HG03575 (cell line): ENCODE measurements around the gene GMEB1.
"Not testable (repeated sequence)": the region's sequence is repeated elsewhere in the genome, so short reads cannot be mapped to it uniquely, and the experiment has no call there.

Source experiments
- ATAC-seq: cut with Tn5 transposase; IDR thresholded peaks from one replicate; pipeline ENCODE4 v1.9.1; 2021; ENCODE audit not compliant: unreplicated experiment, insufficient number of reproducible peaks, low FRiP score; ENCODE audit errors: extremely low read depth

The GMEB1 gene

DNA sequence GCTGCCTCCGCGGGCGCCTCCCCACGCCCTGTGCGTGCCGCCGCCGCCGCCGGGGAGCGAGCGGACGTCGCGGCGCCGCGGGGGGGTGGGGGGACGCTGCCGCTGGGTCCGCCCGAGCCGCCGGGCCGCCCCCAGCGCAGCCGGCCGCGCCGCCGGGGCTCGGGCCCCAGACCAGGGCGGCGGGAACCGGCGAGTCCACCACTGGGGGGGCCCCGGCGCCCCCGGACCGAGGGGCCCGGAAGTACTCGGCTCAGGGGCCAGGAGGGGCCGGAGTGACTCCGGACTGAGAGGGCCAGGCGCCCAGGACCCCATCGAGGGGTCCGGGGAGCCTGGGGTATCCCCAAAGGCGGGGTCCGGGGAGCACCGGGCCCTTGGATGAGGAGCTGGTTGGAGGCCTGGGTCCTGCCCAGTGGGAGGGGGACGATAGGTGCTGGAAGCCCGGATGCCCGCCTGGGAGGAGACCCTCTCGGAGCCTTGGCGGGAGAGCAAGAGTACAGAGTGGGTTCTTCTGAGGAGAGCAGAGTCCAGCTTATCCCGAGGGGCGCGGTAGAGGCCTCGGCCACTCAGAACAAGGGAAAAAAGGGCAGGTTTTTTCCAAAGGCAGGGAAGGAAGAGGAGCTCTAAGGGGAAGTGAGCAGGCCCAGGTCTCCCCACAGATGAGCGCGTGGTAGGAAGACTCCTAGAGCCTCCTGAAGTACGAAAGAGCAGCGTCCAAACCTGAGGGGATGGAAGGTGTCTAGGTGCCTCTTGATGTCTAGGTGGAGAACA is 556 bp downstream of the GMEB1 start:
- no peak for ATAC-seq

- no peak for ATAC-seq
Observed at GRCh38 chr1:28671254-28671780, 2.7 kb downstream of the GMEB1 start.

- ATAC-seq = not testable (repeated sequence)
Observed at GRCh38 chr1:28672971-28673370, 4.4 kb downstream of the GMEB1 start.

DNA sequence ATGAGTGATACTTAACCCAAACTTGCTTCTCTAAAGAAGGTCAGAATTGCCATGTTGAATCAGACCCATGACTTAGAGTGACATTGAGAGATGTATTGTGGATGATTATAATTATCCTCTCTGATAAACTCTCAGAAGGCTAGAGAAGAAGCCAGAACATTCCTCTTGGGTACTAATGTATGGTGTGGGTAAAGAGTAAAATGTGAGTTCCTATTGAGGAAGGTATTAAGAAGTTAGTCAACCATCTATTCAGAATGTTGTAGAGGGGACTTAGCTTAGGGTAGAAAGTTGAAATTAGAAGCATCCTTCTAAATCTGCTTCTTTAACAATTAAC is 7.3 kb downstream of the GMEB1 start:
- ATAC-seq = no peak

DNA sequence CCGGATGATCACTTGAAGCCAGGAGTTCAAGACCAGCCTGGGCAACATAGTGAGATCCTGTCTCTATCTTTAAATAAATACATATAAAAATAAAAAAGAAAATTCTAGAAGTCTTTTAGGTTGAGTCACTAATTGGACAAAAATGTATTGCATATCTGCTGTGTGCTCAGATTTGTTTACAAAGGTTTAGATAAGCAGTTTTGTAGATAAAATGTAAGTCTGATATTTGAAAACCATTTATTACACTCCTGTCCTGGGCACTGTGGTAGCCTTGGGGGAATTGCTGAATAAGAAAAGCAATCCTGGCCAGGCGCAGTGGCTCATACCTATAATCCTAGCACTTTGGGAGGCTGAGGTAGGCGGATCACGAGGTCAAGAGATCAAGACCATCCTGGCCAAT is 11.6 kb downstream of the GMEB1 start:
- ATAC-seq = no peak

DNA sequence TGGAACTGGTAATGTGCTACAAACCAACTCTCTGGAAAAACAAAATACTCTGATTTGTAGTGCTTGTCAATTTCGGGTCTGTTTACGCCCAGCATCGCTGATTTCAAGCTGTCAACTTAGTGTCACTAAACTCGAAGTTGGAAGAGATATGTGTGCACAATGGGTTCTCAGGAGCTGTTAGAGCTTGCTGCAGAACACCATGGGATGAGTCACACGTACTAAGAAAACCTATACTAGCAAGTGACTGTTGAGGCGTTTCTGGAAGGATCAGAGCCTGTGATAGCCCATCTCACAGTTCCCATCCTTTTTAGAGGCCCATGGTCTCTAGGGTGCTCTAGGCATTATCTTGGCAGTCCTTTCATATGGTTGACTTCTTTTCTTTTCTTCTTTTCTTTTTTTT is 14.3 kb downstream of the GMEB1 start:
- no peak for ATAC-seq

DNA sequence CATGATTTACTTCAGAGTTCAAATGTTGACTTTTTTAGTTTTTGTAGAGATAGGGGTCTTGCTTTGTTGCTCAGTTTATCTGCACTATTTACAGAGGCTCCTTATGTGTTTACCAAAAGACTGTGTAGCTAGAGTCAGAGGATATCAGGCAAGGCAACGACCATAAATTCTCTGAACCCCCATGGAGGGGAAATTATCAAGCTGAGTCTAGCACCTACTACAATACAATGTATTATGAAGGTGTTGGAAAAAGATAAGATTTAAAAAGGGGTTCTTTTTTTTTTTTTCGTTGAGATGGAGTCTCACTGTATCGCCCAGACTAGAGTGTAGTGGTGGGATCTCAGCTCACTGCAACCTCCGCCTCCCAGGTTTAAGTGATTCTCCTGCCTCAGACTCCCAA is 16.4 kb downstream of the GMEB1 start:
- no peak for ATAC-seq

DNA sequence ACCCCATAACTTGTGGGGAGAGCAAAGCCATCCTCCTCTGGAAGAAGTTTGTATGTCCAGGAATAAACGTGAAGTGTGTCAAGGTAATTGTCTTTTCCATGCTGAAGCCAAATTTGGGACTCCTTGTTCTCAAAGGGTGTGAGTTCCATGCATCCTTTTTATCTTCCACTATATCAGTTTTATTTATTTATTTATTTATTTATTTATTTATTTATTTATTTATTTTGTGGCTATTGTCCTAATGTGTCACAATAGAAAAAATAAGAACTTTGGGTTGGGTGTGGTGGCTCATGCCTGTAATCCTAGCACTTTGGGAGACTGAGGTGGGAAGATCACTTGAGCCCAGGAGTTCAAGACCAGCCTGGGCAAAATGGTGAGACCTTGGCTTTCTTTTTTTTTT is 23.0 kb downstream of the GMEB1 start:
- not testable (repeated sequence) for ATAC-seq

- no peak for ATAC-seq
Observed at GRCh38 chr1:28703629-28704028, 35.0 kb downstream of the GMEB1 start.

GRCh38 chr1:28716336-28716735 is 47.8 kb downstream of the GMEB1 start:
- ATAC-seq = no peak

DNA sequence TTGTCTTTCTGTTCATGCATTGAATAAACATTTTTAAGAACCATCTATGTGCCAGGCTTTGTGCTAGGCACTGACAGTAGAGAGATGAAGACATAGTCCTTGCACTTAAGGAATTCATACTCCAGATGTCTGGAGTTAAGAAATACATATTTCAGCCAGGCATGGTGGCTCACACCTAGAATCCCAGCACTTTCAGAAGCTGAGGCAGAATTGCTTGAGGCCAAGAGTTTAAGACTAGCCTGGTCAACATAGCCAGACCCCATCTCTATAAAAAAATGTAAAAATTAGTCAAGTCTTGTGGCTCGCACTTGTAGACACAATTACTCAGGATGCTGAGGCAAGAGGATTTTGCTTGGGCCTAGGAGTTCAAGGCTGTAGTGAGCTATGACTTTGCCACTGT is 49.6 kb downstream of the GMEB1 start:
- no peak for ATAC-seq

GRCh38 chr1:28718586-28719331 is 50.2 kb downstream of the GMEB1 start:
- no peak for ATAC-seq

GRCh38 chr1:28719332-28719619 is 50.7 kb downstream of the GMEB1 start:
- ATAC-seq = no peak

GRCh38 chr1:28720376-28720775 is 51.8 kb downstream of the GMEB1 start:
- ATAC-seq = no peak

DNA sequence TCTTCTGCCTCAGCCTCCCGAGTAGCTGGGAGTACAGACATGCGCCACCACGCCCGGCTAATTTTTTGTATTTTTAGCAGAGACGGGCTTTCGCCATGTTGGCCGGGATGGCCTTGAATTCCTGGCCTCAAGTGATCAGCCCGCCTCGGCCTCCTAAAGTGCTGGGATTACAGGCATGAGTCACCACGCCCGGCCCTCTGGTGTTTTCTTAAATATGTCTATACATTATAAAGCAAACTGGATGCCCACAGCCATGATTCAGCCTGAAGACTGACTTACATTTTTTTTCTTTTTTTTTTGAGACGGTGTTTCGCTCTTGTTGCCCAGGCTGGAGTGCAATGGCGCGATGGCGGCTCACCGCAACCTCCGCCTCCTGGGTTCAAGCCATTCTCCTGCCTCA is 53.3 kb downstream of the GMEB1 start:
- not testable (repeated sequence) for ATAC-seq

DNA sequence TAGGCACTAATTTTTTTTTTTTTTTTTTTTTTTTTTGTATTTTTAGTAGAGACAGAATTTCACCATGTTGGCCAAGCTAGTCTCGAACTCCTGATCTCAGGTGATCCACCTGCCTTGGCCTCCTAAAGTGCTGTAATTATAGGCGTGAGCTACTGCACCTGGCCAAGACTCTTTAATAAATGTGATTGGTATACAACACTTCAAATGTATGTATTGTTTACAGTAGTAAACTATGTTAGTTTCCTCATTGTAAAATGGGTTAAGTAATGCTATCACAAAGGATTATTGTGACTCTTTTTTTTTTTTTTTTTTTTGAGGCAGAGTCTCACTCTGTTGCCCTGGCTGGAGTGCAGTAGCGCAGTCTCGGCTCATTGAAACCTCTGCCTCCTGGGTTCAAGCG is 56.8 kb downstream of the GMEB1 start:
- ATAC-seq = not testable (repeated sequence)

DNA sequence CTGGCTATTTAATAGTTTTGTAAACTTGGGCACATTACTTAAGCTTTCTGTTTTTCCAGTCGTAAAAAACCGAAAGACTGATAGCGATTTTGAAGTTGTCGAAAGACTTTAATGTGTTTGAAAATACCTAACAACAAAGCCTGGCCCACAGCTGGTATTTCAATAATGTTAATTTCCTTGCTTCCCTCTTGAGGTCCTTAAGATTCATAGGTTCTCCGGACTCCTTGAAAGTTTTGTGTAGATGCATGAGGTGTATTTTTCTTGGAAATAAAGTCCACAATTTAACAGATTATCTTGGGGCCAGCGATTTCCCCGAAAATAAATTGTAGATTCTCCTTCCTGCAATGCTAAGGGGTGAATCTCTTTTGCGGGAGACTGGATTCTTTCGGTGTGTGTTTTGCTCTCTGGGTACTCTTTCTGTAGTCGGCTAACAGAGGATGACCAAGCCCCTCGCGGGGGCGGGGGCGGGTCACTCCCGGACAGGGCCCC is 67.4 kb downstream of the GMEB1 start:
- no peak for ATAC-seq

DNA sequence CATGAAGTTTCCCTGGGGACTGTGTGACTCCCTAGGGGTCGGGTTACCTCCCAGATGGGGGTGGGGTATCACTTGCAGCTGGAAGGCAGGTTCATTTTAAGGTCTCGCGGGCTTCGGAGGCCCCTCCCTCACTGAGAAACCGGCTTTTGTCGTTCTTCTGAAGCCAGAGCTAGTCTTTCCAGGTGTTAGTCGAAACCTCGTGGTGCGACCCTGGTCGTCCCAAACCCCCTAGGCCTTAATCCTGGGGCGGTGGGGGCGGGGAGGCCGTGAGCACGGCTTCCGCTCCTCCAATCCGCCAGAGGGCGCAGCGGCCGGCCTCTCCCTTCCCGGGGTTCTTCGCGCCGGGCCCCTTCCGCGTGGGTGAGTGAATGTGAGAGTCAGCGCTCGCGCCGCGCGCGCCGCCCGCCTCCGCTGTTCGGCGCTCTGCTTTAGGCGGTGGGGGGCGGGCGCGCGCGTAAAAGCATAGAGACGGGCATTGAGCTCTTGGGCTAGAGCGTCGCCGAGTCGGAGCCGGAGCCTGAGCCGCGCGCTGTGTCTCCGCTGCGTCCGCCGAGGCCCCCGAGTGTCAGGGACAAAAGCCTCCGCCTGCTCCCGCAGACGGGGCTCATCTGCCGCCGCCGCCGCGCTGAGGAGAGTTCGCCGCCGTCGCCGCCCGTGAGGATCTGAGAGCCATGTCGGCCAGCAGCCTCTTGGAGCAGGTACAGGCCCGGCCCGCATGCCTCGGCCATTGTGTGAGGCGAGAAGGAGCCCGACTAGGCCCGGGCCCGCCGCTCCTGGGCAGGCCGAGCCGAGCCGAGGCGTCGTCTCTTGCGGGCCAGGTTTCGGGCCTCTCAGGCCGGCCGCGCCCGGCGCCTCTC is 68.1 kb downstream of the GMEB1 start, which contains the start of gene YTHDF2:
Gene YTHDF2, plus strand, starts transcription at position 491 of the 857 bp plus-strand sequence. Its CDS starts 181 bp downstream, at position 672.
- ATAC-seq = no peak

DNA sequence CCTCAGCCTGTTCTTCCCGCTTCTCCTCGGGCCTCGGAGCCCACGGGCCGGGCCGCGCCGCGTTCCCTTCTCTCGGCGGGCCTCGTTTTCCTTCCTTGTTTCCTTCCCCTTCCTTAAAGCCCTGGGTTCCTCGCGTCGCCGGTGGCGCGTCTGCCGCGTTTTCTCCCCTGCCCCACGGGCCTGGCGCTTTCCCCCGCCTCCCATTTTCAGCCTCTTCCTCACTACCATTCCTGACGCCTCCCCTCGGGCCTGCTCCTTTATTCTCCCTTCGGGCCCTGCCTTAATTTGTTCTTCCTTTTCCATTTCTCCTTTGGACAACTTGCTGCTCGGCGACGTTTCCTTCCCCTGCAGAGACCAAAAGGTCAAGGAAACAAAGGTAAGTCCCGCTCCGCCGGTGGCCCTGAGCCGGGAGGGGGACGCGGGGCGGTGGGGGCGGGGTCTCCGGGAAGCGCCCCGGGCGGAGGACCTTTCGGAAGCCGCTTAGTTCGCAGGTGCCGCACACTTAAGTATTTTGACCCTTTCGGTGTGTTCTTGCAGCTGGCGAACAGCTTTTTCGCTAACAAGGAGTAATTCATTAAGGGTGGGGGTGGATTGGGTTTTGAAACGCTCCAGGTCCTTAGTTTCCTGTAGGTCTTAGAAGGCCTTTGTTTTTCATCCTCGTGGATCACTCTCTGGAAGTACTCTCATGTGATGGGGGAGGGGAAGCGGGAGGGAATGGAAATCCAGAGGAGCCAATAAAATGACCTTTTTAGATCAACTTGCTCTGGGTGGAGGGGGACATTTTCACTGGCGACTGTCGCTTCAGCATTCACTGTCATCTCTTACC is 68.9 kb downstream of the GMEB1 start:
- ATAC-seq = no peak
